ENCODE measurements around the gene KCTD16. TPM values are rescaled to one million over a fixed set of nuclear protein-coding genes. Genes with fewer than 3 reads are reported as not detected.
A peak's percentile ranks its signal among the peaks of the same experiment; 100 is the strongest.

Gene KCTD16
- 0.10 TPM for total RNA-seq

DNA sequence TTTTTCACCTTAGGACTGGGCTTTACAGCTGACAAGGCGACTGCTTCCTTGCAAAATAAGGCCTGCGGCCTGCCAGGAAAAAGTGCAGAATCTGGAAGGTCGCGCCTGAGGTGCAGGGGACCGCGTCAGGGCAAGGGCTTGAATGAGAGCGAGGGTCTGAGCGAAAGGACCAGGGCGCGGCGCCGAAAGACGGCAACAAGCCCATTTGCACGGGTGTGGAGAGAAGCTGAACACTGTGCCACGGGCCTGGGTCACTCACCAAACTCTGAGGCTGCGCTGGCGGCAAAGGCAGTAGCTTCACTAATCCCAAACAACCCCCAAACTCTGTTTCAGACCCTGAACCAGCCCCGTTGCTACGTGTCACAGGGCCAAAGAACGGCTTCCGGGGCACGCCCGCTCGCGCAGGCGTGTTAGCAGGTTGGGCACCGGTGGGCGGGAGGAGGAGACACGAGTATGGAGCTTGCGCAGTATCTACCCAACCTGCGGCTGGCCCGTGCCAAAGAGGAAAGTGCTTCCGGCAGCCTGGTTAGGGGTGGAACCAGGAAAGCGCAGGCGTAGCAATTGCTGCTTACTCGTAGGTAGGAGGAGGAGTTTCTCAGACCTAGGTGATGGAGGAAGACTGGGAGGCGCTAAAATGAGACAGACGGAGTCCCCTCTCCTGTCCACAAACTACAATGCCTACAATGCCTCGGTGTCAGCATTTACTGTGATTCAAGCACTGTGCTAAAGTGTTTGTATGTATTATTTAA lies at the start of gene KCTD16, which contains the start of gene YIPF5:
TSS of gene KCTD16 (plus strand) at position 598 of the 749 bp plus-strand sequence.
TSS of gene YIPF5 (minus strand) at position 384 of the 749 bp plus-strand sequence. CDS start 704 bp downstream, outside the sequence.
- peak; percentile 98 for DNase-seq

DNA sequence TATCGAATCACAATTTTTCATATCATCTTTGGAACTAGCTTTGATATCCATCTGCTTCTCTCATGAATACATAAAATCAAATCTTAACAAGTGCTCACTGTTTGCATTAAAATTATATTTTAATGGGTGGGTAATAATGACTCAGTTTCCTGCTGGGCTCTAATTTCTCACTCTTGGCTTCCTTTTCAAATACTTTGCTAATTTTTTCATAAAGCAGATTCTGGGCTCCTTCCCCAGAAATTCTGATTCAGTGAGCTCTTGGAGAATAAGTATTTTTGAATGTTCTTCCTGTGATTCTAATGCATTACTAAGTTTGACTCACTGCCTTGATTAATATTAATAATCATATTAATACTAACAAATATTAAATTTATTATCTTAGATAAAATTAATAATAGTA lies 49.1 kb upstream of the KCTD16 start:
- DNase-seq = no peak

DNA sequence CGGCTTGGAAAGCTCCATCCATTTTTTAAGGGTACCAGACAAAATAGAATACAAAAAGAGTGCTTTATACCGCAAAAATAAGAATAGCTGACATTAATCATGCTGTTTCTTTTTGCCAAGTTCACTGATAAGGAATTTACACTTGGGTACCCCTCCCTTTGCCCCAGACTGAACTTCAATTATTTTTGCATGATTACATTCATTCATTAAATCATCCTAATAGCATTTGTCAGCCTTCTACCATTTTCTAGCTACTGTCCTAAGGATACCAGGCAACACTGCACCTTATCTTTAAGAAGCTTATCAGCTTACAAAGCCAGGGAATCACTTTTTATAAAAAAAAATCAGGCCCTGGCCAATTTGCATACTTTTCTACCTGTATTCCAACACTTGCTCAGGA lies 48.6 kb upstream of the KCTD16 start:
- DNase-seq = no peak

DNA sequence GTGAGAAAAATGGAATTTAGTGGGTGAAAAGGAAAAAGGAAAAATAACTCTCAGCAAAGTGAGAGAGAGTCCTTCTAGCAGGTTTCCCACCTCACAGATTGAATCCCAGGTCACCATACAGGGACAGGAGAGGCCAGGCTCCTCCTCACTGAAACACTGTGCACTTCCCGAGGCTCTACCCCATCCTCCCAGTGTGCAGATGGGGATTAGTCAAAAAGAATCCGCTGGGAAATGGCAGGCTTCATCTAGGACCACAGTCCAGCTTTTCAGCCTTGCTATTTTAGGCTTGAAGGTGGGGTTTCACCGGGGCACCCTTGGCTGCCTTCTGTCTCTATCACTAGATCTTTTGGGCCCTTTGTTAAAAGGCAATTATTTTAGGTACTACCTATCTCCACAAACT lies 48.0 kb upstream of the KCTD16 start:
- DNase-seq = no peak

DNA sequence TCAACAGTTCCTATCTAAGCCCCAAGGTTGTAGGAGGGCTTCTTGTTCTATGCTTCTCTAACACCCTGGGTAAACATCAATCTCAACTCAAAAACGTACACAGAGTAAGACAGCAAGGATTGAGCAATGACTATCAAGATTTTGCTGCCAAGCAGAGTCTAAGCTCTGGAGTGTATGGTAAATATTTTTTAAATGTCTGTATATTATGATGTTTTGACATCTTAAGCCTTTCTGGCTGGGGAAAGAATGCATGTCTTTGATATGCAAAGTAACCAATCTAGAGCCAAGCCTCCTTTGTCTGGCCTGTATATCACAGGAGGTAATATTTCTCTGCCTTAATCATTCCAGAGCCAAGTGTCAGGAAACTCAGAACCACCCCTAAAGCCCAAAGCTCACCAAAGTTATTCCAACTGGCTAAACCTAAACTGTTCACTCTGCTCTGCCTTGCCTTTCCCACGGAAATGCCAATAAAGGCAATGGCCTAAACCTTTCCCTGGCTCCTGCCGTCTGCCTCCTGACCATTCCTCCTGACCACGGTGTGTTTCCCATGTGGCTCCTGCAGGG lies 45.4 kb upstream of the KCTD16 start:
- peak; percentile 18 for DNase-seq

DNA sequence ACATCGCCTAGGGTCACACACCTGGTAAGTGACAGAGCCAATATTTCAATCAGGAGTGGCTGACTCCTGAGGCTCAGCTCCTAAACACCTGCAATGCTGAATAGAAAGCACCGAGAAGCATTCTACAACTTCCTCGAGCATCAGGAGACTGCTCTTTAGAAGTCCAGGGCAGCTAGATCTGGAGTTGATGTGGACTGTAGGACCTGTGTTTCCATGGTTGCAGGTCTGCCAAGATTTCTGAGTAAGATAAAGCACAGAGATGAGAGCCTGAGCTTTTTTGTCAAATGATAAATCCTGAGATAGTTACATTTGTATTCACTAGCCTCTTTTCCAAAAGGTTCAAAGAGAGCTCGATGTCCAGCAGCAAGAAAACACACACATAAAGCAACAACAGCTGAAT lies 44.0 kb upstream of the KCTD16 start:
- DNase-seq = no peak

DNA sequence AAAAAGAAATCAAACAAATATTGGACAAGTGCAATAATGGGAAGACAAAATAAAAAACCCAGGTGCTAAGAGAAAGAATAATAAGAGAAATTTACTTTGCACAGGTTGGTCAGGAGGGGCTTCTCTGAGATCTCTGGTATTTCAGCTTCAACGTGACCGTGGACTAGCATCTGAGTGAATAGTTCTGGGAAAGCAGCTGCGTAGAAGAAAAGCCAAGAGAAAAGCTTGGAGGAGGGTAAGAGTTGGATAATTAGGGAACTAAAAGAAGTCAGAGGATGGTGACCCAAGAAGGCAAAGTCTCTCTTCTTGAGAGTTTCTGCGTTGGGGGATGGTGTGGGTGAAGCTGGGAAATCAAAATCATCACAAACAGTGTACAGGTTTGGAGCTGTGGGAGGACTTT lies 41.8 kb upstream of the KCTD16 start:
- DNase-seq = no peak

DNA sequence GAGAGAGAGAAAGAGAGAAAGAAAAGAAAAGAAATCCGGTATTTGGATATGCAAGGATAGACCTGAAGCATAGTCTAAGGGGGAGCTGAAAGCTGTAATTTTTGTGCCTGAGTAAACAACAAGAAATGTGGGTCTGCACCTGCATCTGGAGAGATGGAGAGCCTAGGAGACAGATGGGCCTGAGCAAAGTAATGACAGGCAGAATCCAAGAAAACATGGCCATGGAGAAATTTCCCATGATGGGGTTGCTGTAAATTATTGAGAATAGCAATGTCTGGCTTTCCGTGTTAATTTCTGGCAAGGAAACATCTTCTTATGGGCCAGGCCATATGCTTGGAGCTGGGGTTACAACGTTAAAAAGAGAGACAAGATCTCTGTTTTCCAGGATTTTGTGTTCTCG lies 40.4 kb upstream of the KCTD16 start:
- DNase-seq = peak; percentile 63

DNA sequence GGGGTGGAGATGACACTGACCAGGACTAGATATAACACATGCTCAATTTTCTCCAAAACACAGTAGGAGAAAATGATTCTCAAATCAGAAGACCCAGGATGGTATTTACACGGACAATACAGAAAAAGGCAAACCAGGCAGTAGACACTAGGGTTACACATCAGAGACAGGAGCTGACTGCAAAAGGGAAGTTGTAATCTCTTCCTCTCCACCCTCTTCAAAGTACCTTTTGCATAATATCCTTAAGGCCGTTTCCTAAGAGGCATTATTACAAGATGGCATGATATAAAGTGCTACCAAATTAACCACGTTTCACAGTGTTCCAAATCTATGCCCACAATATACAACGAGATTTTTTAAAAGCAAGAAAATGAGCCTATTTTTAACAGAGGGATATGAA lies 39.4 kb upstream of the KCTD16 start:
- no peak for DNase-seq

DNA sequence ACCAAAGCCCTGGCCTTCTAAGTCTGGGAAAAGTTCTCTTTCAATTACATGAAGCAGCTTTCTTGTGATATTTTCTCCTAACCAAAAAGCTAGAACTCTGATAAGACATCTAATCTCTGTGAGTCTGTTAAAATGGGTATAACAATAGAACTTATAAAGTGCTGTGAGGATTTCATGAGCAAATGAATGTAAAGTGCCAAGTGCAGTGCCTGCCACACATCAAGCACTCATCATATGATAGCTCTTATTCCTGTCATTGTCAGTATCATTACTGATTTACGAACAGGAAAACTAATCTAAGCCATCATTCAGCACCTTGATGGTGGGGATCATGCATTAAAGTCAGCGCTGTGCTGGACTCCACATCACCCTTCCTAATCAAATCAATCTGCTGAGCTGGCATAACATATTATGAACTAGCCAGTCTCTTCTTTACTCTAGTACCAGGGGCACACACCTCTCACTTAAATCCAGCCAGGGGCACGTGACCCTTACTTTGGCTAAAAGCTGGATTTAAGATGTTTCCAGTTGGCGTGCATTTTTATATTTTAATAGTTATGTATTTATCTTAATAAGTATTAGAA lies 37.5 kb upstream of the KCTD16 start:
- DNase-seq = no peak

DNA sequence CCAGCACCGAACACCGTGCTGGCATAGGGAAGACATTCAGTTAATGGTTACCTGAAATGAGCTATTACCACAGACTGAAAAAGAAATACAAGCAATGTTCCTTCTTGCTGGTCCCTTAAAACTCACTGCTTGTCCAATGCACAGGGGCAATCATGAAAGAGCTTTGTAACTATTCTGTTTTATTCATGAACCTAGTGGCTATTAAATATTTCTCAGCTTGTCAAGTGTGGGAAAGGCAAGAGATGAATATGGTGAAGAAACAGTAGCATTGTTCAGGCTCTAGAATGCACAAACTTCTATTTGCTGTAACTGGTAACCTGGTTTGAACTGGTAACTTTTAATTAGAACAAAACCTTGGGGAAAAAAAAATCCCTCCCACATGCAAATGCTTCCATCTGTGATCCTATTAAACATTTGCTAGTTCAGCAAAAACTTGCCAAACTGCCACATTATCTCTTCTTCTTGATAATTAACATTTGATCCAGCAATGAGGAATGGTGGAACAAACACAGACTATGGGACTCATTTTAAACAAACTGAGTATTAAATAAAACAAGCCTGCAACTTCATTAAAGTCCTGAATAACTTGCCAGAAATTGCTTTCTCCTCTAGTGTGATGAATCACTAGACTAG lies 36.4 kb upstream of the KCTD16 start:
- no peak for DNase-seq

DNA sequence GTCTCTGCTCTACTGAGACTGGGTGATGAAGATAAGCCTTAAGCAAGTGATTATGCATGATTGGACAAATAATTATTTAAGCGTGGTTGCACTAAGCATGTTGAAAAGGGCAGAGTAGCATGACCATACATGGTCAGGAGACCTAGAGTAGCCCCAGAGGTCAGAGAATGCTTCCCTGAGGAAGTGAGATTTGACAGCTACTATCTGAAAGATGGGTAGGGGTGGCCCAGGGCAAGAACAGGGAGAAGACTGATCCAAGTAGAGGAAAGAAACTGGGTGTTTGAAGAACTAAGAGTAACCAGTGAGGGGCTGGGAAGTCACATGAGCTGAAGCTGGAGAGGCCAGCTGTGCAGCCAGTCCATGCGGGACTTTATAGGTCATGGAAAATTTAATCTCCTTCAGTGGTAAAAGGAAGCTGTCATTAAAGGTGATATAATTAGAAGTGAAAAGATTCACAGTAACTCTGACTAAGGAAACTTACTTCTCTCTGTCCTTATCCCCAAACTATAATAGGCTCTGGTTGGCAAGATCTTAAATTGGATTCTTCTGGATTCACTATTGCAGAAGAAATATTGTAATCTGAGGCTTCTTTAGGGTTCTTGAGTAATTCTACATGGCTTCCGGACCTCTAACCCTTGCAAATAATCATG lies 35.4 kb upstream of the KCTD16 start:
- no peak for DNase-seq

DNA sequence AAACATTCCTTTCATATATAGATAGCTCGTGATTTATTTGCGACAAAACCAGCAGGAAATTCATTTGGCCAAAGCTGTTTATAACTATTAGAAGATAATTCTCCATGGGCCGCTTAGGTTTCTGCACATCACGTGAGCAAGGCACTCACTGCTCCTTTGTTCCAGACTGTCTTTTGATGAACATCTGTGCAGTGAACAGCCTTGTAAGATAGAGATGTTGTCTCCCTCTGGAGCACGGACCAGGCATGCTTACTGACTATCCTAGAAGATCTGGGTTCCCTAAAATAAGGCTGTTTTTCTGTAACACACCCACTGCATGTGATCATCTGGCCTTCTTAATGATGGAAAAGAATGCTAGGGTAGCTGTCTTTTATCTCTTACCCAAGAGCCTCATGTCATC lies 31.1 kb upstream of the KCTD16 start:
- peak; percentile 60 for DNase-seq

DNA sequence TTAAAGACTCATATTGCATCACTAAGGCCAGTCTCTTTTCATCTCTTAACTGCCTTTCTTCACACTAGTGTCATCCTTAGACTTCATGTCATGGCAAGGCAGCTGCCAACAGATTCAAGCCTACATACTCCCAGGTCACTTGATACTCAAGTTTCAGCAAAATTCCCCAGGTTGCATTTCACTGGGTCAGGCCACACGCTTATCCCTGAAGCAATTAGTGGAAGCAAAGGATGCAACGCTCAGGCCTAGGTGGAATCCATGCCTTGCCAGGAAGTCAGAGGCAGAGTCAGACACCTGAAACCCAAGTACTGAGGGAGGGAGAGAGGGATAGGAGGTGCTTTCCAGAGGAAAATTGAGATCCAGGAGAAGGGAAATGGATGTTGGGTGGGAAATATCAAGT lies 29.1 kb upstream of the KCTD16 start:
- DNase-seq = no peak

DNA sequence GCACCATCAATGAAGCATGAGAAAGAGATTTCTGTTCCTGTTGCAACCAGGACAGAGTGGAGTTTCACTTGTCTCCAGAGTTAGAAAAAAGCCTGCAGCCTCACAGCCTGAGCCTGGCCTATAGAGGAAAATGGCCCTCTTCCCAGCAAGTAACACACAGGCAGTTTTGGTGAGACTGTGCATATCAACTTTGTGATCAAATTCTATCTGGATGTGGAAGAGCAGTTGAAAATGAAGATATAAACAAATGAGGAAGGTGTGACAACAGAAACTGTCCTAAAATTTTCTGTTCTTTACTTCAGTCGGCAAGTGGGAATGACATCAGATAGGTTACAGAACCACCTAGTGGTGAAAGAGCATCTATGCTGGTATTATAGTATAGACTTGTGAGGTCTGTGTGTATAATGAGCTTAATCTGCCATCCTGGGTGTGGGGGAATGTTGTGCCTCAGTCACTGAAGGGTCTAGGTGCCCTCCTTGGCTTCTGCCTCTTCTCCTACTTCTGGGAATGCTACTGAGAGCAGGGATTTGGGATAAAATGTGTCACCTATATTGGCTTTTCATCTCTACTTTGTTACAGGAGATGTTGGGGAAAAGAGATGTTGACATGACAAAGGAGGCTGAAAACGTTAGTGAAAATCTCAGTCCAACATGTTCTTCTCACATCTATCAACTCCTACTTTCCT lies 28.4 kb upstream of the KCTD16 start:
- peak; percentile 74 for DNase-seq

DNA sequence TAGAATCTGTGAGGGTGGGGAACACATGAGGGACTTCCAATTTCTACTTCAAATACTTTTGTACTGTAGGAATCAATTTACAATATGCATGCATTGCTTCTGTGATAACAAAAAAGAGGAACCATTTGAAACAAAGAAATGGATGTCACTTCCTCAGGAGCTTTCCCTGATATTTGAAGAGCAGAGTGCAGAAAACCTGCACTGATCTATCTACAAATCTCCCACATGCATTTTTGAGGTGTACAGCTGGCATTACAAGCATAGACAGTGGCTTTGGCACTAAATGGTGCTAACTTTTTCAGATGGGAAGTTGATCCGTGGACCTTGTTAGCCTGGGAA lies 27.9 kb upstream of the KCTD16 start:
- no peak for DNase-seq

DNA sequence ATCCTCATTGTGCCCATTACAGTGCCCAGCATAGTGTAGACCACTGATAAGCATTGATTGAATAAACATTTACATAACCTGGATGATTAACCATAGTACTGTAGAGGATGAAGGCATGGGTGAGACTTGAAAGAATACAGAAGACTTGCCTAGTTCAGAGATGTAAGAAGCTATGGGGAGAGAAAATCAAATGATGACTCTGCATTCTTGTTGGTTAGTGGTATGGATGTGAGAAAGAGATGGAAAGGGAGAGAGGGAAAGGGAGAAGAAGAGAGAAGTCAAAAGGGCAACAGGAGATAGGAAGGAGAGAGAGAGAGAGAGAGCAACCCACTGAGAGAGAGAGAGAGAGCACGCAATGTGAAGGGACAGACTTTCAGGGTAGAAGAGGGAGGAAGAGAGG lies 27.0 kb upstream of the KCTD16 start:
- DNase-seq = no peak

DNA sequence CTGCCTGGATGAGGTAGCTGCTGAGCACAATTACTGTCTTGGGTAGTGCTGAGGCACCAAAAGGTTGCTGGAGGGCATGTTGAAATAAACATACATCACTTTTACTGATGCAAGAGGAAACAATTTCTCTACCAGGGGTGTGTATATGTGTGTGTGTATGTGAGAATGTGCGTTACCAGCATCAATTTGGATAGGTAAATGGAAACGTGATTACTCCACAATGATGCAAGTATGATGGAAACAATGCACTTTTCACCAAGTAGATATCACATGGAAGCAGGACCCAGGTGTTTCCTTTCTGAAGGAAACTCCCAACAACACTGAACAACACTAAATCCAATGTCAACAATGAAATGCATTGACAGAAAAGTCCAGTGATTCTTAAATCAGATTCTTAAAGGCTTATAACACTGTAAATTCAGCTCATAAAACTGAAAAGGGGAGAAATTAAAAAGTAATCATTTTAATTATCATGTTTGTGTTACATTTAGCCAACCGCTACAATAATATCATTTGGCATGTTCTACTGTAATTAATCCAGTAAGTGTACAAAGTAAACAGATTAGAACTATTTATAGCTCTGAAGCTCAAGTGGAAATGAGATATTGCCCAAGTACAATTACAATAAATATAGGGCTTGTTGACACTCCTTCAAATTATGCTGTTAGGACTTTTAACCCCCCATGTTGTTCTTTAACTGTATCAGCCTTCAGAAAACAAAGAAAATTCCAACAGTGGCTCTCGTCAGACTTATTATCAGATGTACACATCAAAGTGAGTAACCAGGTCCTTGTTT lies 25.5 kb upstream of the KCTD16 start:
- DNase-seq = peak; percentile 18

DNA sequence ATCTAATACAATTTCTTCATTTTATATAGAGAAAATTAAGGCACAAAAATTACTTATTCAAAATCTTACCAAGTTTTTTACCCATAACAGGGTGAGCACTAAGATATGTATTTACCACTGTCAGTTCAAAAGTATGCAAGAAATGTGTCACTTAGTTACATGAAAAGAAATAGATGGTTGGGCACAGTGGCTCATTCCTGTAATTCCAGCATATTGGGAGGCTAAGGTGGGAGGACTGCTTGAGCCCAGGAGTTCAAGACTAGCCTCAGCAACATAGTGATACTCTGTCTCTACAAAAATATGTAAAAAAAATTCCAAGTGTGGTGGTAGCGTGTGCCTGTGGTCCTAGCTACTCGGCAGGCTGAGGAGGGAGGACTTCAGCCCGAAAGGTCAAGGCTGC lies 19.6 kb upstream of the KCTD16 start:
- DNase-seq = no peak

DNA sequence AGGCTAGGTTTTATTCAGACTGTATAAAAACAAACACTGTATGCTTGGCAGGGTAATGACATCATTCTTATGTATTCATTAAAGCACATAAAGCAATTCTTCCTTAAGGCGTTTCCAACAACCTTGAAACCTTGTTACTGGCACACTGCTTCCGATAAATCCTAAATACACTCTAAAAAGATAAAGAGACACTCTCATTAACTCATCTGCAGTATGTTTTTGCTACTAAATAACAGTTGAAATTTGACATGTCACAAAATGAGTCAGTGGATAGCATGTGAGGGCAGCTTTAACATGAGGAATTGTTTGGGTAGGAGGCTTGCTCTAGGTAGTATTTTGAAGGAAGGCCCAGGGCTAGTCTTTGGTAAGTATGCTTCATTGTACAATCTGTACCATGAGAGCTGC lies 13.9 kb upstream of the KCTD16 start:
- DNase-seq = peak; percentile 44

DNA sequence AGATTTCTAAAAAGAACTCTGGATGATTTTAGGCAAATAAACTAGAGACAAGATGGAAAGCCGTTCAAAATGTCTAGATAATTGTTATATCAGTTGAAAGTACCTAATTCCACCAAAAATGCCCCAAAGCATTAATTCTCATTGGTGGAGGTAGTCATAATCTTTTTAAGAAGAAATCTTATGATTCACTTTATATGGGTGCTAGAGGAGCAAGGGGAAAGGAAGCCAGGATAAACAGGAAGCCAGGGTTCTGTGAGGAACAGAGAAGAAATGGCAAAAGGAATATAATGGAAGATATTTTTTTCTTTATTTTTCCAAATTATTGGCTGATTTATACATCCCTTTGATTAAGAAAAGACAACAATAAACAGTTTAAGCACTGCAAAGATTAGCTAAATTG lies 8.0 kb upstream of the KCTD16 start:
- no peak for DNase-seq

DNA sequence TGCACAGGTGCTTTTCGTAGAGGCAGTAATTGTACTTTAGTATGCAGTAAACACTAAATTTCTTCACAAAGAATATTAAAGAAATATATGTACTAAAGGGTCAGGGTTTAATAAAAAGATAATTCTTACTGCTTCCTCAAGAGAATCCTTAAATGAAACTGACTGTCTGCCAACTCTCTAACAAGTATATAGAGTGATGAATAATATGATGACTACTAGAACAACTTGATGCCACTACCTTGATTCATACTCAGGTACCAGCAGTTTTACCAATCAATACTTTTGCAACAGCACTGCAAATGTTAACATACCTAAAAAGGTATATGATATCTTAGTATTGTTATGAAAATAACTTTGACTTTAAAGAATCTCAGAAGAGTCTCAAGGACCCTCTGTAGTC lies 4.0 kb upstream of the KCTD16 start:
- DNase-seq = no peak
